Measurements from ENCODE around the gene NME7.
A peak's percentile ranks its signal among the peaks of the same experiment; 100 is the strongest.

Gene NME7

DNA sequence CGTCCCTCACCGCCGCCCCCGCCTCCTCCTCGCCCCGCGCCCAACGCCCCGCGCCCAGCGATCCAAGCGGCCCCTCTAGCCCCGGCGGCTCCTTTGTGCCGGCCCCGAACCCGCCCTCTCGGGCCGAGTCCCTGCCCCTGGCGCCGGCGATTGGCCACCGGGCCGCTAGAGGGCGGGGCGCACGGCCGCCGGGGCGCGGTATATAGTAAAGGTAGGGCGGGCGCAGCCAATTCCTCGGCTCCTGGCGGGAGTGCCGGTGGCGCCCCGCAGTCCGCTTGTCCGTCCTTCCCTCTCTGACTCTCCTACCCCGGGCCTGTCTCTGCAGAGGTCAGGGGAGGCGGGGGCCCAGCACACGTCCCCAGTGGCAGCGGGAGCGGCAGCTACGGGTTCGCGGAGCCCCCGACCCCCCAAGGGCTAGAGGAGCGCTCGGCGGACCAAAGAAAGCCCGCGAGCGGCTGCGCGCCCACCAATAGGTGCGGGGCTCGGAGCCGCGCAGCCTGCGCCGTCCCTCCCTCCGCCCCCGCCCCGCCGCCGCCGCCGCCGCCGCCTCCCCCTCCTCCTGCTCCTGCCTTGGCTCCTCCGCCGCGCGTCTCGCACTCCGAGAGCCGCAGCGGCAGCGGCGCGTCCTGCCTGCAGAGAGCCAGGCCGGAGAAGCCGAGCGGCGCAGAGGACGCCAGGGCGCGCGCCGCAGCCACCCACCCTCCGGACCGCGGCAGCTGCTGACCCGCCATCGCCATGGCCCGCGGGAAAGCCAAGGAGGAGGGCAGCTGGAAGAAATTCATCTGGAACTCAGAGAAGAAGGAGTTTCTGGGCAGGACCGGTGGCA is 261.3 kb downstream of the NME7 start, which contains the start of gene ATP1B1:
ATP1B1 (plus strand) TSS at position 596 of the 826 bp plus-strand sequence; CDS start at position 736, 140 bp downstream.
- DNase-seq (ENCODE audit: low spot score) = peak; percentile 94

DNA sequence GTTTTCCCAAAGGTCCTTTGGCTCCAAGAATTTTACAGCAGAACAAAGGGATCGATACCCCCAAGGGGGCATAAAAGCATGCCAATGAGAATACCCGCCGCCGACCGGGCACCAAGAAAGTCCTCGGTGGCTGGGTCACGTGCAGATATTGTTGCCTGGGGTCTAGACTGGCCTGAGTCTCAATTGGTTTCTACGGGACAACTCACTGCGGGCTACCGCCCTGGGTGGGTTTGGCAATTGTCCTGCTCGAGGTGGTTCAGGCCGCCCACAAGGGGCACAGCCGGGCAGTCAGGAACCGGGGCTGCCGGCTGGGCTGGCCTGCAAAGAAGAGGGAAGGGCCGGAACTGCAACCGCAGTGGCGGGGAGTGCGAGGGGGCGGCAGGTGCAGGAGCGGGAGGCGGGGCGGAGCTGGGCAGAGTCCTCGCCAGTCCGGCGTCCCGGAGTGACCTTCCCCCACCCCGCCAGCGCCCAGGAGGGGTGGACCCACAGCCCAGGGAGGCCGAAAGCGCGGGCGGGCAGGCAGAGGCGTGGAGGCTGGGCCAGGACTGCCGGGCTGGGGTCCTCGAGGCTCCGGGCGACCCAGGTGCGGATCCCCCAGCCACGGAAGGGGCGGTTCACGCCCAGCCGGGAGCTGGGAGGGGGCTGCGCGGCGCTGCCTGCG is 262.0 kb downstream of the NME7 start:
- DNase-seq (ENCODE audit: low spot score) = peak; percentile 82

DNA sequence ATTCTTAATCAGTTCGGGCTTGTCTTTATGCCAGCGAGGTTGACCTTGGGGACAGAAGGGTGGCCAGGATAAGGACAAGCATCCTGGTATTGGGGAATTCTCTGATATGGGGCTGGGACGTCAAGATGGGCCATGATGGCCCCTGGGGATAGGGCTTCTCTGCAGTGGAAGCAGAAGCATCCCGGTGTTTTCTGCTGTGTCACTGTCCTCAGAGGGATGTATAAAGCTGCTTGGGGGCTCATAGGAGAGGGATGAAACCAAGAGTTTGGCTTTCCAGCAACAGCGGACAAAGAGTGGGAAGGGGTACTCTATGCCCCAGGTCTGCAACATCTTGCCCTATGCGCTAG is 262.5 kb downstream of the NME7 start:
- no peak for DNase-seq (ENCODE audit: low spot score)

DNA sequence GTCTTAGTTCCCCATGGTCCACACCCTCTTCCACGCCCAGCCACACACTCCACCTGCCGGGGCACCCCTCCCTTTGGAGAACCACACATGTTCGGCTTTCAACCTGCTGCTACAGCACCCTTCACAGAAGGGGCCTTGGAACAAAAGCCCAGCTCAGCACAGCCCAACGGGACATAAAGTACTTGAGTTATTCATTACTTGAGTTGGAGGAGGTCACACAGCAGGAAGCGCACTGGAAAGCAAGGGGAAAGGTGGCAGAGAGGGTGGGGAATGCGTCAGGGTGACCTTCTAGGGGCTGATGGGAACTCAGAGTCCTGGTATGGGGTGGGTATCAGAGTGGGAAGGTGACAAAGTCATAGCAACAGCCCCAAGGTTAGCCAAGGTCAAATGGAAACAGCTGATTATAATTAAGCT is 264.1 kb downstream of the NME7 start:
- no peak for DNase-seq (ENCODE audit: low spot score)

DNA sequence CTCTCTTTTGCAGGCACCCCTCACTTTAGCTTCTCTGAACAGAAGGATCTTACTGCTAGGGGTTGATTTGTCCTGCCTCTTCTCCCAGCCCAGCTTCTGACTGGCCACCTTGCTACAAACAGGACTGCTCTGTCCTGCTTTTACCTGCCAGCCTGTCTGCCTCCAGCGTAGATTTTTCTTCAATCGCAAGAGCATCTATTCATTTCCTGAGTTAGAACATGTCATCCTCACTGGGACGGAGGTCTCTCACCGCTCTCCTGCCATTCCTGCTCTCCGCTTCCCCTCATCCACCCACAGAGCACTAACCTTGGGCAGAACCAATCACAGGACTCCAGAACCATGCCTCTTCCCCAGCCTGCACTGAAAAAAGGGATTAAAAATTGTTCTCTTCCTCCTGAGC is 264.6 kb downstream of the NME7 start:
- no peak for DNase-seq (ENCODE audit: low spot score)

DNA sequence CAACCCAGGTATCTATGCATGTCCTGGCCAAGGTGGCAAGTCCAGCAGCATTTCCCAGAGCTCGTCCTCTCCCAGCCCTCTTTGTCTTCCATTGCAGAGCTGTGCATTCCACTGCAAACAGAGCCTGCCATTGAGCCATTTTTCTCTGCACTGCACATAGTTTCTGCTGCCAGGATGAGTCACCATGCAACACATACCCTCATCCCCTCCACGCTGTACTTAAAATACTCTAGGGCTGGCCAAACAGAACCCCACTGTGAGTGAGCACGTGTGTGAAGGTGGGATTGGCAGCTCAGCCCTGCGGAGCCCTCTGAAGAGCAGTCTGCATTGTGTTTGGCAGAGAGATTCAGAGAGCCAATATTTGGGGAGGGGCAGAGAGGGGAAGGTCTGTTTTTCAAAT is 265.0 kb downstream of the NME7 start:
- DNase-seq (ENCODE audit: low spot score) = no peak

DNA sequence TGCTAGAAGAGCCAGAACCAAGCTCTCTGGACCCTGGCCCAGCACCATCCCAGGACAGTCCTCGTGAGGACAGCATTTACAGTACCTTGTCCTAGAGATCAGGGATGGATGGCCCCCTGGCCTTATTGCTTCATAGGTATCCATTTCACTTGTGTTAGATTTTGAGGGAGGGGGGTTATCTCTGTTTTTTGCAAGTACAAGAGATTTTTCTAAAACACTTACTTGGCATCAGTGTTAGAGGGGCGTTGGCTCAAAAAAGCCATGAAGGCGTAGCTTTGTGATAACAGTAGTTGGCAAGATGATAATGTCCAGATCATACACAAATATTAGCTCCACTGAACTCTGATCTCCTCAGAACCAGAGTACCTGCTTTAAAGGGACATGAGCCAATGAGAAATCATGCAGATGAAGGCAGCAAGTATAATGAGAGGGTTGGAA is 266.9 kb downstream of the NME7 start:
- no peak for DNase-seq (ENCODE audit: low spot score)

DNA sequence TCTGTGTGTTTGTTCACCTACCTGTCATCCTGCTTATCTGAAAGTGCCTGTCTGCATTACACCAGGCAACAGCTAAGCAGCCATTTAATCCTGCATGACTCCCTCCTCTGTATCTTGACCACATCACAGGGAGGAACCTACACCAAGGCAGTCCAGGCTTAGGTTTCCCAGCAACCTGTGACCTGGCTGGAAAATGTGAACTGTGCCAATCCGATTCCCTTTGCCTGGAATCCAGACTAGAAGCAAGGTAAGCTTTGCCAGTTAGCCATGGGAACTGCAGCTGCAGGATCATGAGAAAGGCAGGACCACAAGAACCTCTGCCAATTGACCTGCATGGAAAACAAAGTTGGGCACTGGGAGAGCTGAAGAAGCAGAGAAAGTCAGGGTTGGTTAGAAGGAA is 267.4 kb downstream of the NME7 start:
- DNase-seq (ENCODE audit: low spot score) = no peak

DNA sequence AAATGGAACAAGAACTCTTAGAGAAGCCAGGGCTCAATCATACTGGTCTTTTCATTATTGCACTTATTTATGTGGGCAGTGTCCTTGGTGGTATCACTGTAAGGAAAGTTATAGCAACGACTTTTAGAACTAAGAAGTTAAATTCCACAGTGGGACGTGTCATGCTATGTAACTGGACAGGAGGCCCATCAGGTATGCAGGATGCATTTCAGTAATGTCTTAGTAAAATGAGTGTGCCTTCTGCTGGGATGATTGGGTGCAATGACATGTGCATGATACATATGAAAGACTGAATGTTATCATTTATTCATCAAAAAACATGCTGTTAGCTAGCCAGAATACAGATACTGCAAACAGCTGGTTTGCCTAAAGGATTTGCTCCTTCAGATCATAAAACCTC is 268.0 kb downstream of the NME7 start:
- DNase-seq (ENCODE audit: low spot score) = no peak

DNA sequence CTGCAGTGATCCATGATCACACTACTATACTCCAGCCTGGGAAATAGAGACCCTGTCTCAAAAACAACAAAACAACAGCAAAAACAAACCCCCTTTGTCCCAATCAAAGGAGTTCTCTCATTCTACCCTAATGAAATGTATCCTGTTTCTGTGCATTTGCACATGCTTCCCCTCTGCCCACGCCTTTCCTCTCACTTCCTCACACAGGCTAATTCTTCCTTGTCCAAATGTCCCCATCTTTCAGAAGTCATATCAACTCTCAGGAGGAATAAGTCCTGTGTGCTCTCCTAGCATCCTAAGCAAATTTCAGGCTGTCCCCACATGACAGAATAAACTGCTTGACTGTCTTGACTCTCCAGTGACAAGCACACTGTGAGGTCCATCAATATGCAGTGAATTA is 269.2 kb downstream of the NME7 start:
- no peak for DNase-seq (ENCODE audit: low spot score)

DNA sequence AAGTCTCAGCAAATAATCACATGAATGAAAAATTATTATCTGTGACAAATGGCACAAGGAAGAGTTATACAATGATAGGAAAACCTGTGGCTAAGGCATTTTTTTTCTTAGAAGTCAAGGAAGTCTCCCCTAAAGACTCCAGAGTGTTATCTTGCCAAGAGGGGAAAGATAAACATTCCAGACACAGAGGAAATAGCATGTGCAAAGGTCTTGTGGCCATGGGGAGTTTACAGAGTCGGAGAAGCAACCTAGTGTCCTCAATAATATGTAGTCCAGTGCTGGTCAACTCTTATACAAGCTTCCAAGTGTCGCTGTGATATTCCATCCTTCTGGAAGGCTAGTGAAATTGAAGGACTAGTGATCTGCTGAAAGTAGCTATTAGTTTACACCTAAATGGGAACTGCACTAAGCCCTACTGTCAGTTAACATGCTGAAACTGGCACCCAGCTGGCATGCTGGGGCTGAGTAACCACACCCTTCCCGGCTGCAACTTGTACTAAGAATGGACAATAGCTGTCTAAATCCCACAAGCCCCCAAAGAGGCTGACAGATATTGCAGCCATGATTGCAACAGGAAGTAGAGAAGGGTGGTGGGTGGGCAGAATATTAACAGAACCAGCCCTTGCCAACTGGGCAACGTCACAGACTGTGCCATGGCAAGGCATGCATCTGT is 272.6 kb downstream of the NME7 start:
- DNase-seq (ENCODE audit: low spot score) = no peak

DNA sequence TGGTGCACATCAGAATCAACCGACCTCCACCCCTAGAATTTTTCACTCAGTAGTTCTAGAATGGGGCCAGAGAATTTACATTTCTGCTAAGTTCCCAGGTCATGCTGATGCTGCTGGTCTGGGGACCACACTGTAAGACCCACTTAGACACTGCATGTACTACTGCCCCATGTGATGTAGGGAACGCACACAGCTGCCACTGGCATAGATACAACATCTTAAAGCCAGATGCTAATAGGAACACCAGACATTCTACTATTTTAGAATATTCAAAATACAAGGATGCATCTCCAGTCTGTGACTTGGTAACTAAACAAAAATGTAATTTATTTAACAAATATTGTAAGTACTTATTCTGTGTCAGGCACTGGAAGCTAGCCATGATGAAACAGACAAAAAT is 275.2 kb downstream of the NME7 start:
- no peak for DNase-seq (ENCODE audit: low spot score)

DNA sequence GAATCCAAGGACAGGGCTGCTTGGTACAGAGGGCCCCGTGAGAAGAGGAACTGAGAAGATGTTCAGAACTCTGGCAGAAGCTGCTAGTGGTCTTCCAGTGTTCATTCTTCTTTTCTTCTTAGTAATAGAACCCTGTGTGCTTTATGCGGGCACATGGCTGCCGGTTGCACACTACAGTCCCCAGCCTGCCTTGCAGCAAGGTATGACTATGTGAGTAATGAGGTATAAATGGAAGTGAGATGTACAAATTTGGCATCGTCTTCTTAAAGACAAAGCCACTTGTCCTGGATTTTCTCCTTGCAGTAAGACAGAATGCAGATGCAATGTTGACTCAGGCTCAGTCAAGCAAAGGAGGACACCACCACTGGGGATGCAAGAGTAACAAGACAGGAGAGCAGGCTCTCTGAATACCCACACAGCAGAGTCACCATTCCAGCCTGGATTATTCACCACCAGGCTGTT is 276.1 kb downstream of the NME7 start:
- no peak for DNase-seq (ENCODE audit: low spot score)

DNA sequence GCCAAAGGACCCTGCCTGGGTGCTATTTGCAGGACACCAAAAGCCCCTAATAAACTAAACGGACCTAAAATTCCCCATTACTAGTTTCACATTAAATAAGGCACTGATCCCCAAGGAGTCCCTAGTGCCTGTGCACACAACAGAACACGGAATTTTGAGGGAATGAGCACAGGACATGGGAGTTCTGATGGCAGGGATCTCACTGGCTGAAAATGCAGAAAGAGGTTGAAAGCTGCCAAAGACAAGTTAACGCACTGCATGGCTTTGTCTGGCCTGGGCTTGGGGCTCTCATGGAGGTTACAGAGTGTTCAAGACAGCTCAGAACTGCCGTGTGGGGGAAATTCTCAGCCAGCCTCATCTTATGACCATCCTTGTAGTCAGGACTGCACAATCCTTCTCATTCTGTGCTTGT is 276.7 kb downstream of the NME7 start:
- no peak for DNase-seq (ENCODE audit: low spot score)

DNA sequence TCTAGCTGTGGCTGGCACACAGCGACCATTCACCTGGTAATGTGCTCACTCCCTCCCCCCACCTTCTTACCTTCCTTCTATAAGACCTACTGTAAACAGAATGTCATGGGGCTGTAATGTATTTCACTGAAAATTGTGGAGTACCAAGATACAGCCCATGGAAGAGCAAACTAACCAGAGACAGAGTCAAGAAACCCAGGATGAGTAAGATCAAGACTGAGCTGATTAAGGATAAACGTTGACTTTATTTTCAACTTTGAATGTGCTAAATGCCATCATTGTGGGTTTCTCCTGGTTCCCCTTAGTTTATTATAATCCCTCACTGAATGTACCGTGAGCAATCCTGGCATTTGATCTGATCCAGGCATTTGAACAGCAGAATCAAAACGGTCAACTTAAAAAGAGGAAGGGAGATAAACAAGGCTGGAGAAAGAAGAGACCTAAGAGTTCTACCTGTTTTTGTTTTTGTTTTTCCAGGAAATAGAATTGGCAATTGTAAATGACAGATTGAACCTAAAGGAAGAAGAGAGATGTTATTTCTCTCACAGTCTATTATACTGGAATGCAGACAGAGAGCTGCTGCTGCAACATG is 277.2 kb downstream of the NME7 start:
- no peak for DNase-seq (ENCODE audit: low spot score)

DNA sequence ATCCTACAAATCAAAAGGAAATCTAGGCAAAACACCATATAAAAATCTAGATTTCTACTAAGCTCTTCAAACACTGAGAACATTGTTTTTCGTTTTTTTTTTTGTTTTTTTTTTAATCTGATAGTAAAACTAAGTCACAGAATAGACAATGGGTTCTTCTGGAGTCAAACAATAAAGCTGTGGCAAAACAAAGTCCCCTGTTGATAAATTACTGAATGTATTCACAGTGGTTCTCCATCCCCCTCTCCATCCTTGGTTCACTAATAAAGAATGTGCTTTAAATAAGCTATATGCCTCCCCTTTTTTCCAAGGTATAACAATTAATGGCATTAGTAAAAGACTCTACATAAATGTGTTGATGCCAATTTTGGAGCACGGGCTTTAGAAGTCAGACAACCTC is 277.8 kb downstream of the NME7 start:
- no peak for DNase-seq (ENCODE audit: low spot score)

DNA sequence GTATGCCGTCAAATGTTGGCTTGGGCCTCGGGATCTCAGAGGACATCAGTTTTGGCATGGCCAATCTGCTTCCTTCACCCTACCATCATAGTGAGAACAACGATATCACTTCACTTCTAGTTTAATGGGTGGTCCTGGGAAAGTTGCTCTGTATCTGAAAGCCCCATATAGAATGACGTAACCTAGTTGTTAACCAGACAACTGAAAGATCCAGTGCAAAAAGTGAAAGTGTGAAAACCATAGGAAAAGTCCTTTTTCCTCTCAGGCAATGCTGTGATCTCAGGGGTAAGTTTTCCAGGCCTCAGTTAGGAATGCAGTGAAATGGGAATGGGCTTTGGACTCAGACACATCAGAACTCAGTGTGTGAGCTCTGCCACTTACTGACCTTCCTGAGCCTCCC is 279.7 kb downstream of the NME7 start:
- DNase-seq (ENCODE audit: low spot score) = no peak

DNA sequence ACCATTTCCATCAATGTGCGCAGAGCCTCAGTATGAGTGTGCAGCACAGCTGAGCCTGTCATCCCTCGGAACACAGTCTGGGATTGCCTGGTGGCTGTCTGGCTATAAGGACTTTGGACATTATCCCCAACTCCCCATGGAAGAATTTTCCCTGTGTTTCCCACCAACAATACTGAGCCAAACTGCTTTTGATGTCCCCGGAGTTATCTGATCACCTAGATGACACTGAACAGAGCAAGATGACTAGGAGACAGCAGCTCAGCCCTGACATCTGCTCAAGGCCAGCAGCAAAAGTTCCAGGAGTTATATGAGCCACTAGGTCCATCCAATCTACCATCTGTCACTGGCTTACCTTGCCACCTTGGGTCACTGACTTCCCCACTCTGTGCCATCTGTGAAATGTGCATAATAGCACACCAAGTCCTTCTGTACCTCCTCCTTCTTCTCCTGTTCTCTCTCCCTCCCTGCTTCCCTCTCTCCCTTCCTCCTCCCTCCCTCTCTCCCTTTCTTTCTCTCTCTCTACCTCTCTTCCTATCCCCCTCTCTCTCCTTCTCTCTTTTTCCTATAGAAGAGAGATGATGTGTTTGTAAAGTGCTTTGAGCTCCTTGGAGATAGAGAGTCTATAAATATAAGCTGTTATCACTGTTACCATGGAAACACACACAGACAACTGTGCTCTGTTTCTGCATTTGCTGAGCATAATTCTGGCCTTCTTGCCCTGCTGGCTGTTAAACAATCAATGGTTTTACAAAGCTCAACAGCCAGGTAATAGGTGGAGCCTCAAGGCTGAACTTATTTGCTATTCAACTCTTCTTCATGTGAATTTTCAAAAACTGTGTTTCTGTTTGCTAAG is 280.8 kb downstream of the NME7 start:
- no peak for DNase-seq (ENCODE audit: low spot score)

DNA sequence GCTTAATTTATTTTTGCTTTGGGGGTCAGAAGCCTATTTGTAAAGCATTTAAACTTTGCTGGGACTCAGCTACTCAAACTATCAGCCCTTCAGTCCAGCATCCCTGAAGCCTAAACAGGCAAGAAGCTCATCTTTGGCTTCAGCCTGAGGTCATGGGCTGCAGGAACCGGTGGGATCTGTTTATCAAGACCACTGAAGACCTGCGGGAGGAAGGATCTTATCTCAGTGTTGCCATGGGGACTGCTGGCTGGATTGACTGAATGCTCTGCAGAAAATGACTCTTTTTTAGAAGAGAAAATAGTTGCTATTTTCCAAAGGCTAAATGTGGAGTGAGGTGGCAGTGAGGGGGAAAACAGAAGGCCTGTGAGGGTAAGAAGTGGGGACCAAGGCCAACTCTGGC is 281.7 kb downstream of the NME7 start:
- no peak for DNase-seq (ENCODE audit: low spot score)

Measured in HuH-7 (cell line).